ENCODE results near the gene PCSK5.
"Not testable (repeated sequence)": the region's sequence is repeated elsewhere in the genome, so short reads cannot be mapped to it uniquely, and the experiment has no call there.

PCSK5 gene

DNA sequence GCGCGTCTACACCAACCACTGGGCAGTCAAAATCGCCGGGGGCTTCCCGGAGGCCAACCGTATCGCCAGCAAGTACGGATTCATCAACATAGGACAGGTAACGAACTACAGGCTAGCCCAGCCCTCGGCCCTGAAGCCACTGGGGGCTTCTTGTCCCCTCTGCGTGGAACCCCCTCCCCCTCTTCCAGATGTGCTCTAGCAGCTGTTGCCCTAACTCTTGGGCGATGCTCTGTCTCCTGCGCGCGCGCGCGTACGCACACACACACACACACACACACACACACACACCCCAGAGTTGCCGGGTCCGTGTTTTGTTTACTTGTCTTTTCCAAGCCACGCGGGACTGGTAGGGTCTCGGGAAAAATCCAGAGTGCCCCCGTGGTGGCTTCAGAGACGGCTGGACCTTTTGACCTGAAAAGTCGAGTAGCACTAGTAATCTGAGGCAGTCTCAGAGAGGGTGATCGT lies 836 bp downstream of the PCSK5 start:
- peak; percentile 82 for DNase-seq

DNA sequence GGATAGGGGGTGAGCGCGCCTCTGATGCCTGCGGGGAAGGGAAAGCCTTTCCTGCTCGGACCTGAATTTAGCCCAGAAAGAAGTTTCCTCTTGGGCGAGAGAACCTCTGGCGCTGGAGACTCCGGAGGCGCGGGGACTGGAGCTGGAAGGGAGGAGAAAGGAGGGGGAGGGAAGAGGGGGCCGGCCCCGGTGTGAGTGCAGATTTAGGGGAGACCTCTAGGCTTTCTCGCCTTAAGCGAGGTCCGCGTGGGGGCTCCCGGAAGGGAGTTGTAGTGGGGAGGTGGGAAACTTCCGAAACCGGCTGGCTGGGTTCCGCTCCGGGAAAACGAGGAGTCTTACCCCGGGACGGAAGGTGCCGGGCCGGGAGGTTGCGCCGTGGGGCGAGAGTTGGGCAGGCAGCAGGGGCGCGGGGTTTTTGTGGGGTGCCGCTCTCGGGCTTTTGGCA lies 1.3 kb downstream of the PCSK5 start:
- DNase-seq = no peak

DNA sequence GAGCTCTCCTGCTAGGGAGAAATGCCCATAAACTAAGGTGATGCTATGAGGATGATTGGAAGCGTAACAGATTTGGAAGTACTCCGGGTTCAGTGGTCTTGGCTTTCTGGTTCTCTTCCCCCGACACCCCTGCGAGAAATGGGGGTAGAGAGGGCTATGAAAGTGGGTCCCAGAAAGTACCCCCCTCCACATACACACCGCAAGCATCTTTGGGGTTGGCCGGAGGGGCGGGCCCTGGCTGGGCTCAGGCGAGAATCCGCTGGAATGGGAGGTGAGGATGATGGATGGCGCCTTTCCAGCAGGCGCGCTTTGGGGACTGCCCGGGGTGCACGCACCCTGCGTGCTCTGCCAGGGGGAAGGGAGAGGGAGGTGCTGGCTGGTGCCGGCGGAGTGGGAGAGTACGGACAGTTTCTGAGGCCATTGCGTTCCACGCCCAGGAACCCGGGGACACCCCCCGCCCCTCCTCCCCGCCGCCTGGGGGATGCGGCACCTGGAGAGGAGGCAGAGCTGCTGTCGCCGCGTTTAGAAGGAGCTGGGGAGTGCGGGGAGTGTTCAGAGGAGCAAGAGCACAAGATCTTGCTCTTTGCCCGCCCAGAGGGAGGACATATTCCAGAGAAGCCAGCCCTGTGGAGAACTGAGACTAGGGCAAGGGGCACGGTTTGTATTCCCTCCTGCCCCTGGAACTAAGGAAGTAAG lies 1.9 kb downstream of the PCSK5 start:
- DNase-seq = peak; percentile 49

- DNase-seq = no peak
These were observed 2.6 kb downstream of the PCSK5 start for GRCh38 chr9:75893106-75893505.

DNA sequence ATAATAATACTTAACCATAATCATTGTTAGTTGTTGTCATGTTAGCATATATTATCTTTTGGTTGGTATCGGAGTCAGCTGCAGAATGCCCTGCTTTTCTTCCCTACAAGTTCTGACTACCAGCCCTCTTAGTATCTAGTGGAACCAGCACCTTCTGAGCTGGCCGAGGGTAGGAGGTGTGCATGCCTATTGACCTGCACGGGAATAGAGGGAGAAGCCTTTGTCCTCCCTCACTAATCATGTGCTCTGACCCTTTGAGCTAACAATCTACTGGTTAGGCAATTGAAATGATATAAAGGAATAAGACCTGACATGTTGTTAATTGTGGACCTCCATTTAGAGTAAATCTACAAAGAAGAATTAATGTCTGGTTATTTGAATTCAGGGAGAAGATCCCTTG lies 4.1 kb downstream of the PCSK5 start:
- DNase-seq = no peak

- no peak for DNase-seq
These were observed 4.6 kb downstream of the PCSK5 start for GRCh38 chr9:75895112-75895511.

DNA sequence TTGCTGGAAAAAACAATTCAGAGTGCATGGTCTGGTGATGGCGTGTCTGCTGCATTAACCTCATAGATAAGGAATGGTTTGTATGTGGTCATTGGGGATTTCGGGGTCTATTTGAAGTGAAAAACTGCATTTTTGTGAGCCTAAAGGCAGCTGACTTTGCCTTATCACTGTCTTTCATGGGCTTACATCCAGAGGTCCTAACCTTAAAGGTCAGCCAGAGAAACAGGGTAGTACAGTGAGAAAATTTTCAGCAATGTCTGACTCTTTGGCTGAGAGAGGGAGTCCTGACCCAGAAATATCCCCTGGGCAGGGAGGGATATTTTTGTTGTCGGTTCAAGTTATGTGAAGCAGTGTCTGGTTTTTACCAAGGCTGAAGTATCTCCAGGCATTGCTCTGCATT lies 5.7 kb downstream of the PCSK5 start:
- no peak for DNase-seq

DNA sequence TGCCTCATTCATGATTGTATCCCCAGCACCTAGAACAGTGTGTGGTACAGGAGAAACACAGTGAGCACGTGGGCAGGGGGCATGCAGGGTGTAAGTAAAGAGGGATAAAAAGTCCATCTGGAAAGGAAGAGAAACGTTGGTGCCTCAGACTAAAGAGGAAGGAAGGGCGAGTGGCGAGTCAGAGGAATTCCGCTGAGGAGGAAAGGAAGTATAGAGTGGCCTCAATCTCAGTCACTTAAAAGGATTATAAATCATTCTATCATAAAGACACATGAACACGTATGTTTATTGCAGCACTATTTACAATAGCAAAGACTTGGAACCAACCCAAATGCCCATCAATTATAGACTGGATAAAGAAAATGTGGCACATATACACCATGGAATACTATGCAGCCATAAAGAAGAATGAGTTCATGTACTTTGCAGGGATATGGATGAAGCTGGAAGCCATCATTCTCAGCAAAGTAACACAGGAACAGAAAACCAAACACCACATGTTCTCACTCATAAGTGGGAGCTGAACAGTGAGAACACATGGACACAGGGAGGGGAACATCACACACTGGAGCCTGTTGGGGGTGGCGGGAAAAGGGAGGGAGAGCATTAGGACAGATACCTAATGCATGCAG lies 10.5 kb downstream of the PCSK5 start:
- not testable (repeated sequence) for DNase-seq

DNA sequence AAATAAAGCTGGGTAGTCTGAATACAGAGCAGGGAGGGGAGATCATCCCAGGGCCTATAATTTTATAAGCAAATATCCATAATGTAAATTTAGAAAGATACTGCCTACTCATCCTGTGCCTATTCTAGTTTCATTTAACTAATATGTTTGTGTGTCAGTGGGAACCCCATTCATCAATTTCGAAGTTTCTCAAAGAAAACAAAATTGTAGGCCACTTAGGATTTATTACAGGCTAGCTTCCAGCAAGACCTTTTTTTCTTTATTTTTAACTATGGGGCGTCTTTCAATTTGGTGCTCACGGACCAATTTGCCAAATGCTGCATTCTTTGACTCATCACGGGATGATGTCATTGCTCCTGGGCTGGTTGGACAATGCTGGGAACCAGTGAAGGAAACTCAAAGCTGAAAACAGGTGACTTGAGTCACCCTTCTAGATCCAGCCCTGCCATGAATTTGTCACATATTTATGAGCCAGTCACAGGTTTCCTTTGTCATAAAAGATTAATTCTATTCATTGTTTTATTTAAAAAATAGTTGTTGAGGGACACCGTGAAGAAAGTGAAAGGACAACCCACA lies 13.4 kb downstream of the PCSK5 start:
- no peak for DNase-seq

GRCh38 chr9:75904364-75904763 lies 13.9 kb downstream of the PCSK5 start:
- DNase-seq = no peak

- DNase-seq = no peak
These were observed 16.1 kb downstream of the PCSK5 start for GRCh38 chr9:75906531-75906930.

GRCh38 chr9:75907329-75907728 lies 16.9 kb downstream of the PCSK5 start:
- no peak for DNase-seq

DNA sequence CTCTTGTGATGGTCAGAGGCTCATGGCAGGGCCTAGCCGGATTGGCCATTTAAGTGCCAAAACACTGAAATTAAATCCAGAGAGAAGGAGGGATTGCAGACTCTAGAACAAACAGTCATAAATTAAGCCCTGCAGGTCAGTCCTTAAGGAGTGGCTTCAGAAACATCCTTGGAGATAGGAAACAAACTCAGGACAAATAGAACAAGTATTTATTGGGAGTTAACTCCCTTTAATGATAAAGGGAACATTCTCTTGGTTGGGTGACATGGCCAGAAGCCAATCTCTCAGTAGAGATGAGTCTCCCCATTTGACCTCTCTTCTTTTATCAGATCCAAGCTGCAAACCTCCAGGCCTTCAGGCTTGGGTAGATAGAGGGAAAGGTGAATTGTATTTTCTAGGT lies 17.4 kb downstream of the PCSK5 start:
- no peak for DNase-seq

DNA sequence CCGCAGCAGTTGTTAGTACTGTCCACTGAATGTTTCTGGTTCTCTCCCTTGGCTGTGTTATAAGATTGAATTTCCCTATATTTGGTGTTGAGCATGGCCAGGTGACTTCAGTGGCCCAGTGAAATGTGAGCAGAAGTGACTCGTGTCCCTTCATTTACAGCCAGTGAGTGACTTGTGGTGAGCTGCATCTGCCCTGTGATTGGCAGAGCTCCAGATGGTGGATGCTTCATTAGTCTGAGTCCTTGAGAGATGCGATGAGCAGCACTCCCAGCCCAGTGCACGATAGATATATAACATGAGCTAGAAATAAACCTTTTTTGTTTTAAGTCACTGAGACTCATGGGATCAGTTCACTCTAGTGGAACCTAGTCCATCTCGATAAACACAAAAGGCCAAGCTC lies 19.3 kb downstream of the PCSK5 start:
- DNase-seq = no peak

- DNase-seq = no peak
These were observed 20.3 kb downstream of the PCSK5 start for GRCh38 chr9:75910731-75911130.

DNA sequence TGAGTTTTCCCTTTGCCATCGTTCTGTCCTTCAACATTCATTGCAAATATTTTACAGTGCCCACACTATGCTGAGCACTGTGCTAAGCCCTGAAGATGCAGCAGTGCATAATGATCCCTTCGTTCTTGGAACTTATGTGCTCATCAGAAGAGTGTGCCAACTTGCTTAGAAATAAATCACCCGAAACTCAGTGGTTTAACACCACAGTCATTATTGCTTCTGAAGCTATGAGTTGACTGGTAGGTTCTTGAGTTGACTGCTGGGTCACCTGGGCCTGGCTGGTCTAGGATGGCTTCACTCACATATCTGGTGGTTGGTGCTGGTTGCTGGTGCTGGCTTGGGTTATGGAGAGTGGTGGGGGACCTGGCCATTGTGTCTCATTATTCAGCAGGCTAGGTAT lies 20.9 kb downstream of the PCSK5 start:
- DNase-seq = no peak

DNA sequence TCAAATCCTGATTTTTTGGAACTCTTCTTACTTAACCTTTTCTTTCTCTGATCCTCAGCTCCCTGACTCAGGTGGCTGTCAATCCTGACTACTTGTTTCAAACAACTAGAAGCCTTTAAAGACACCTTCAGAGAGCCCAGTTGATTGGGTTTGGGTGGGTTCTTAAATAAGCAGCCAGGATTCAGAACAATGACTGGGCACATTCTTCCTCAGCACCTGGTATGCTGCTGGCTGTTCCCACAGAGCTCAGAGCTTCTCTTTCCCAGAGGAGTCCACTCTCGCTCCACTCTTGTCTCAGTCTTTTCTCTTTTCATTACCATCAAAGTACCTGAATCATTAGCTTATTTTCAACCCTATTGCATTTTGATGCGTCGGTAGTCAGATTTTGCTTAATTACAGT lies 22.5 kb downstream of the PCSK5 start:
- no peak for DNase-seq

DNA sequence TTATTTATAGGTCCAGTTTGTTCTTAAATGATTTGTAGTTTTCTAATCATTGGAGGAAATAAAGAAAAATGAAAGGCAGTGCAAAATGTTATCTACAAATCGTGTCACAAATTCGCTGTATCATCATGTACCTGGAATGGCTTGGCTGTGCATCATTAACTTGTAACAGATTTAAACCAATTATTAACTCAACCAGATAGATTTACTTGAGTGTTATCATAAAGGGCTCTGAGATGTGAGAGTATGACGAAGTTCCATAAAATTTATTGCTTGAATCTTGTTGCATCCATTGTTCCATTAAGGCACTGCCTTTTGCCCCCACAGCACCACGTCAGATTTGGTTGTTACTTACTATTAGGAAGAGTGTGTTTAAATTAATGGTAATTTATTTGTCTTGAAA lies 23.5 kb downstream of the PCSK5 start:
- no peak for DNase-seq

GRCh38 chr9:75914883-75915452 lies 24.5 kb downstream of the PCSK5 start:
- DNase-seq = no peak

- no peak for DNase-seq
These were observed 27.7 kb downstream of the PCSK5 start for GRCh38 chr9:75918154-75918553.

DNA sequence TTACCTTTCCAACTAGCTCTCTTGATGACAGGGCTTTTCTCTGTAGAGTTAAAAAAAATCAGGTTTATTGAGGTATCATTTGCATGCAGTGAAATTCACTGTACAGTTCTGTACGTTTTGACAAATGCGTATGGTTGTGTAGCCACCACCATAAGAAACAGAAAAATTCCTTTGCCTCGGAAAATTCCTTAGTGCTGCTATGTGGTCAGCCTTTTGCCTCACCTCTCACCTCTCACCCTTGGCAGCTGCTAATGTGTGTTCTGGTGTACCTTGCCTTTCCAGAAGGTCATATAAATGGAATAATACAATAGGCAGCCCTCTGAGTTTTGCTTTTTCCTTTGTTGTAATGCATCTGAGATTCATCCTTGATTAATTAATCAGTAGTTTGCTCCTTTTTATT lies 28.4 kb downstream of the PCSK5 start:
- no peak for DNase-seq

GRCh38 chr9:75921391-75922127 lies 31.1 kb downstream of the PCSK5 start:
- no peak for DNase-seq

GRCh38 chr9:75926385-75926784 lies 35.9 kb downstream of the PCSK5 start:
- DNase-seq = no peak
